ENCODE measurements around the gene MEGF6. TPM values are rescaled to one million over a fixed set of nuclear protein-coding genes. Genes with fewer than 3 reads are reported as not detected.

The MEGF6 gene
- total RNA-seq, 2 experiments from 2014 or later = 5.8 to 5.9 TPM

GRCh38 chr1:3459051-3459908 is 152.0 kb downstream of the MEGF6 start:
- intact Hi-C loops (cut with micrococcal nuclease) = no loop called here
- CTCF ChIA-PET = no interaction called here
- Mint-ChIP-seq H3K27me3 (ENCODE audit: low read depth) (no peaks in the 10 kb centered on the region), H3K27ac (no peak overlapping the region), H3K9me3 (no peaks in the 10 kb centered on the region), H3K4me1 (ENCODE audit: low read depth) (no peaks in the 10 kb centered on the region), H3K36me3 (ENCODE audit: low read depth) (no peaks in the 10 kb centered on the region), H3K4me3 (no peak overlapping the region)
- no peak for DNase-seq

GRCh38 chr1:3457910-3458883 is 153.1 kb downstream of the MEGF6 start:
- intact Hi-C loops (cut with micrococcal nuclease) = no loop called here
- no peak for DNase-seq
- Mint-ChIP-seq H3K4me1 (ENCODE audit: low read depth) (peaks cover 1% of the 10 kb centered on the region), H3K9me3 (no peaks in the 10 kb centered on the region), H3K27me3 (ENCODE audit: low read depth) (peaks cover 1% of the 10 kb centered on the region), H3K4me3 (no peak overlapping the region), H3K27ac (no peak overlapping the region), H3K36me3 (ENCODE audit: low read depth) (no peaks in the 10 kb centered on the region)
- CTCF ChIA-PET = no interaction called here

DNA sequence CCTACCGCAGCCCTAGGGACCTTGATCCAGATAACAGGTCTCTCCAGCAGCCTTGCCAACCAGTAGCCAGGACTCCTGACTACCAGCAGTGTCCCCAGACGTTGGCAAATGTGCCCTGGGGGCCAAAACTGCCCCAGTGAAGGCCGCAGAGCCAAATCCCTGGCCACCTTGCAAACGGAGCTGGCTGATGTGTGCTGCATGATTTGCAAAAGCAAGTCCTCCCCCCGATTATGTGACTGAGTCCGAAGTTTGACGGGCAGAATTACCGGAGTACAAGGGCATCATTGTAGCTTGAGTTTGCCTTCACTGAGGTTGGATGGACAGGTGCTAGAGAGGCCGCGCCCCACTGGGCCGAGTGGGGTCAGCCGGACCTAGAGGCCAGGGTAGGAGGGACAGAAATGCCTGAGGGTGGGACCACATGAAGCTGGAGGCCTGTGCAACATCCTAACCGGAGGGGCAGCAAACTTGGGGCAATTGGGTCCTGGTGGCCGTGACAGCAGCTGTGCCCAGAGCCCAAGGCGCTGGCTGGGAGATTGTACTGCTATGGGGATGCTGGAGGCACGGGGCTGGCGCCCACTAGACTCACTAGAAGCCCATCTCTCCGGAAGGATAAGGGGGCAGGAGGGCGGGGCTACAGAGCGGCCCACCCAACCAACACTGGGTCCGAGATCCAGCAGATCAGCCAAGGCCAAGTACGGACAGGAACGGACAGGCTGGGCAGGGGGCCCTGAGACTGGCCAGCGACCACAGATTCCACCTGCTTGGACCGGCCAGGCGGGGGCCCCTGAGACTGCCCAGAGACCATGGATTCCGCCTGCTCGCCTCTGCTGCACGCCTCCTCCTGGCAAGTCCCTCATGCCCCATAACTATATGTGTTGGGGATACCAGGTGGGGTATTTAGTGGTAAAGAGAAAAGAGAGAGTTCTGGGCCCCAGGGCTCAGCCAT is 154.1 kb downstream of the MEGF6 start:
- intact Hi-C loops (cut with micrococcal nuclease) = no loop called here
- CTCF ChIA-PET = no interaction called here
- peaks cover 2% of the 10 kb centered on the region for H3K4me1 Mint-ChIP-seq (ENCODE audit: low read depth)
- DNase-seq = no peak
- no peak overlapping the region for H3K4me3 Mint-ChIP-seq
- no peaks in the 10 kb centered on the region for H3K36me3 Mint-ChIP-seq (ENCODE audit: low read depth)
- H3K27me3 Mint-ChIP-seq (ENCODE audit: low read depth) = peaks cover 2% of the 10 kb centered on the region
- no peaks in the 10 kb centered on the region for H3K9me3 Mint-ChIP-seq
- H3K27ac Mint-ChIP-seq = no peak overlapping the region

- H3K27me3 Mint-ChIP-seq (ENCODE audit: low read depth) = peaks cover 2% of the 10 kb centered on the region
- peaks cover 2% of the 10 kb centered on the region for H3K4me1 Mint-ChIP-seq (ENCODE audit: low read depth)
- intact Hi-C loops (cut with micrococcal nuclease) = no loop called here
- no peaks in the 10 kb centered on the region for H3K9me3 Mint-ChIP-seq
- CTCF ChIA-PET = no interaction called here
- H3K4me3 Mint-ChIP-seq = no peak overlapping the region
- no peaks in the 10 kb centered on the region for H3K36me3 Mint-ChIP-seq (ENCODE audit: low read depth)
- DNase-seq = no peak
- H3K27ac Mint-ChIP-seq = no peak overlapping the region
These were observed 154.8 kb downstream of the MEGF6 start for GRCh38 chr1:3456449-3456963.

DNA sequence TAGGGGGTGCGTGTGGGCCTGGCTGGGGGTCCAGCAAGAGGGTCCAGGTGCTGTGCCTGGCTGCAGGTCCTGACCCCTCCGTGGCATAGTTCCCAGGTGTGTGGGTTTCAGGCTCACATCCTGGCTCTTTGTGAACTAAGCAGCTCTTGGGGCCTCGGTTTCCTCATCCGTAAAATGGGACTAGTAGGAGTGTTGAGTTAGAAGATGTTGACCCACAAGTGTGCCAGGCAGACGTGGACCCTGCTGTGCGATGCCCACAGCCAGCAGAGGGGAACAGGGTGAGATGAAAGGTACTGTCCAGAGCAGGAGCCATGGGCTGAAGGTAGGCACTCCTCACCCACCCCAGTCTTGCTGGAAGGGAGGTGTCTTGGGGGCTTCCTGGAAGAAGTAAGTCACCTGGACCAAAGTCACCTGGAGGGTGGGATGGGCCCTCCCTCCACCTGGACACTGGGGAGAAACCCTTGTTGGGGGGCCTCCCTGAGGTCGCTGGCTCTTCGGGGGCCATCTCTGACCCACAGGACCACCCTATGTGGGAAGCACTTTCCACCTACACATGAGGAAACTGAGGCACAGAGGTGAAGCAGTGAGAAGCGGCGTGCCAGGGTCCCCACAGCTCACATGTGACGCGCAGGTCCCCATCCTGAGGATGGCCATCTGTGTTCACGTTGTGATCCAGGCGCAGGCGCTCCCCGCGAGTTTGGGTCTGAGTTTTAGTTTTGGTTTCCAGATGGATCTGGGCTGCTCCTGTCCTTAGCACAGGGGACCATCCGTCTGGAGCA is 155.4 kb downstream of the MEGF6 start:
- H3K36me3 Mint-ChIP-seq (ENCODE audit: low read depth) = no peaks in the 10 kb centered on the region
- H3K4me1 Mint-ChIP-seq (ENCODE audit: low read depth) = peaks cover 2% of the 10 kb centered on the region
- peak overlapping the region; percentile 45 for H3K4me3 Mint-ChIP-seq
- no peaks in the 10 kb centered on the region for H3K9me3 Mint-ChIP-seq
- CTCF ChIA-PET = no interaction called here
- intact Hi-C loops (cut with micrococcal nuclease) = no loop called here
- H3K27ac Mint-ChIP-seq = no peak overlapping the region
- peaks cover 3% of the 10 kb centered on the region for H3K27me3 Mint-ChIP-seq (ENCODE audit: low read depth)
- DNase-seq = no peak

DNA sequence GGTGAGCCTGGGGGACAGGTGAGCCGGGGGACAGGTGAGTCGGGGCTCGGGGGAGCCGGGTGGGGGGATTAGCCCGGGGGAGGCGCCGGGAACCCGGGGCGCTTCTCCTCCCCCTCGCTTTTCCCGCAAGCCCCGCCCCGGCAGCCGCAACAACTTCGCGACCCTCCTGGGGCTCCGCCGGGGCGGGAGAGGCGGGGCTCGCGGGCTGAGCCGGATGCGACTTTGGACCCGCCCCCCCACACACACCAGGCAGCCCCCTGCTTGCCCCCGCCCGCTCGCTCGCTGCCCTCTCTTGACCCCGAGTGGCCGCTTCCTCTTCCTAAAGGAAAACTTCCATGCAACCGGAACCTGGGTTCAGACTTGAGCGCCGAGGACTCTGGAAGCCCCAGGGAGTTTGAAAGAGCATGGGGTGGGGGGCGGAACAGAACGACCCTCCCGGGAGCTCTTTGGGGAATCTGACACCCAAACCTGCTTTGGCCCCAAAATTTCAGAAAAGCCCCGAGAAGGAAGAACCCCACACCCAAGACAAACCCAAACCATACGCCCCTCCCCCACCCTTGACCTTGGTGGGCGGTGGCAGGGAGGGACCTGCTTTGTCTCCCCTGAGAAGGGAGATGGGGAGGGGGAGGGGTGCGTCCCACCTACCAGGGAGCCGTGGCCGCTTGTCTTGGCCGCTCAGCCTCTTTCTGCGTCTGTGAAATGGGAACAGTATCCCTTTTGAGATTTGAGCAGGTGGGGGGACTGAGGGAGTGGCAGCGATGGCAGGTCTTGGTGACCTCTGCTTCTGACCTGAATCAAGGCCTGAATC is 156.3 kb downstream of the MEGF6 start:
- intact Hi-C loops (cut with micrococcal nuclease) = no loop called here
- H3K4me3 Mint-ChIP-seq = peak overlapping the region; percentile 45
- no peaks in the 10 kb centered on the region for H3K36me3 Mint-ChIP-seq (ENCODE audit: low read depth)
- DNase-seq = no peak
- H3K27ac Mint-ChIP-seq = no peak overlapping the region
- H3K27me3 Mint-ChIP-seq (ENCODE audit: low read depth) = peaks cover 7% of the 10 kb centered on the region
- no peaks in the 10 kb centered on the region for H3K9me3 Mint-ChIP-seq
- H3K4me1 Mint-ChIP-seq (ENCODE audit: low read depth) = peaks cover 2% of the 10 kb centered on the region
- CTCF ChIA-PET = no interaction called here

- Mint-ChIP-seq H3K4me3 (peak within 1 kb of the TSS; percentile 45), H3K36me3 (ENCODE audit: low read depth) (no peaks in the 10 kb centered on the region), H3K27ac (no peak within 1 kb of the TSS), H3K9me3 (no peaks in the 10 kb centered on the region), H3K27me3 (ENCODE audit: low read depth) (peaks cover 7% of the 10 kb centered on the region), H3K4me1 (ENCODE audit: low read depth) (peaks cover 2% of the 10 kb centered on the region)
- intact Hi-C loops (cut with micrococcal nuclease) = loop anchor here (1.0 to 2.0 kb wide), 3 partner anchors 30 to 271 kb away; no protein-coding TSS in a partner anchor
- CTCF ChIA-PET = interaction anchor here (0.6 to 2.5 kb wide), 10 partner anchors 9 to 166 kb away, joined by 3 to 27 read pairs (median 6); no protein-coding TSS in a partner anchor
- peak; percentile 37 for DNase-seq
These were observed 157.2 kb downstream of the MEGF6 start, which contains the start of gene ARHGEF16 for GRCh38 chr1:3453891-3454810. ARHGEF16 (plus strand) TSS chr1:3454665; CDS start chr1:3463085, 8,420 bp downstream.

DNA sequence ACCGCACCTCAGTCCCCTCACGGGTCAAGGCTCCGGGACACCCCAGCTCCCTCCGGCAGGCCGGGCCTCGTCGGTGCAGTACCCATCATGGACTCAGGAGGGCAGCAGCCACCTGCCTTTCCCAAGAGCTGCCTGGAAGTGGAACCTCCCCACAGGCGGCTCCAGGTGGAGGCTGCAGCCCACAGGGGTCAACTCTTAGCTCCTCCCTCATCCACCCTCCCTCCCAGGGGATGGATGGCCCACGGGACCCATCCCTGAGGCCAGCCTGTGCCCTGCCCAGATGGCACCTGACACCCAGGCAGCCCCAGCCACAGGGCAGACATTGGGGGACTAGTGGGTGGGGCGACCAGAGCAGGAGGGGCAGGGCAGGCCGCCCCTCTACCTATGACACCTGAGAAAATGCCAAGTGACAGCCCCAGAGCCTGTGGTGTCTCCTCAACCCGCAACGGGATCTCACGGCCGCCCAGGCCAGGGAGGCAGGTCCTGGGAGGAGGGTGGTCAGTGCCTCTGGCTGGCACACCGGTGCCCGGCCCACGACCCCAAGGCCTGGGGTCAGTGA is 158.0 kb downstream of the MEGF6 start:
- CTCF ChIA-PET = interaction anchor here (0.6 to 2.5 kb wide), 16 partner anchors 10 to 274 kb away, joined by 3 to 27 read pairs (median 4); partner anchors contain the start of gene WRAP73
- Mint-ChIP-seq H3K27me3 (ENCODE audit: low read depth) (peaks cover 7% of the 10 kb centered on the region), H3K9me3 (no peaks in the 10 kb centered on the region), H3K4me3 (peak overlapping the region; percentile 32), H3K27ac (no peak overlapping the region), H3K36me3 (ENCODE audit: low read depth) (no peaks in the 10 kb centered on the region), H3K4me1 (ENCODE audit: low read depth) (peaks cover 2% of the 10 kb centered on the region)
- peak; percentile 84 for DNase-seq
- intact Hi-C loops (cut with micrococcal nuclease) = loop anchor here (1.0 to 2.0 kb wide), 3 partner anchors 31 to 272 kb away; no protein-coding TSS in a partner anchor

GRCh38 chr1:3452866-3453175 is 158.5 kb downstream of the MEGF6 start:
- Mint-ChIP-seq H3K27ac (no peak overlapping the region), H3K9me3 (peaks cover 2% of the 10 kb centered on the region), H3K36me3 (ENCODE audit: low read depth) (no peaks in the 10 kb centered on the region), H3K4me3 (no peak overlapping the region), H3K27me3 (ENCODE audit: low read depth) (peaks cover 7% of the 10 kb centered on the region), H3K4me1 (ENCODE audit: low read depth) (peaks cover 2% of the 10 kb centered on the region)
- DNase-seq = no peak
- intact Hi-C loops (cut with micrococcal nuclease) = loop anchor here (1.0 to 2.0 kb wide), 3 partner anchors 31 to 272 kb away; no protein-coding TSS in a partner anchor
- CTCF ChIA-PET = interaction anchor here (0.6 to 2.5 kb wide), 16 partner anchors 10 to 274 kb away, joined by 3 to 27 read pairs (median 4); partner anchors contain the start of gene WRAP73
